NB4 (cell line): ENCODE measurements around the gene RWDD3.

Source experiments
- CTCF ChIP-seq: IDR thresholded peaks from one replicate; pipeline ENCODE4 v1.5.1; 2012; ENCODE audit warnings: low read depth, low read length
- MAX ChIP-seq: IDR thresholded peaks from 2 replicates; pipeline ENCODE4 v1.6.1; 2011; ENCODE audit warnings: low read depth, low read length
- MYC ChIP-seq: IDR thresholded peaks from 2 replicates; pipeline ENCODE4 v1.6.1; 2011; ENCODE audit warnings: low read depth, low read length
- POLR2A ChIP-seq: IDR thresholded peaks from 2 replicates; pipeline ENCODE4 v1.6.1; 2011; ENCODE audit warnings: mild to moderate bottlenecking; ENCODE audit not compliant: insufficient read length; ENCODE audit errors: extremely low read depth

- no peak for TF ChIP-seq CTCF
- no peak for TF ChIP-seq MAX
- TF ChIP-seq POLR2A = no peak
- TF ChIP-seq MYC = no peak
These were observed 12.7 kb upstream of the RWDD3 start for GRCh38 chr1:95221306-95221705.
